SU-DHL-6 (cell line): ENCODE measurements around the gene CCDC9.
"Not testable (repeated sequence)": the region's sequence is repeated elsewhere in the genome, so short reads cannot be mapped to it uniquely, and the experiment has no call there.

Experiments
- H2AFZ ChIP-seq: fragments of 200-600 bp; sonication (generic); 2 replicates; pipeline ENCODE4 v1.6.1; 2014; ENCODE audit warnings: low read depth, mild to moderate bottlenecking, moderate library complexity, mixed read lengths, antibody characterized with exemption, low read length; ENCODE audit not compliant: severe bottlenecking
- H3F3A ChIP-seq: fragments of 200-600 bp; shearing (Covaris generic); 2 replicates; pipeline ENCODE4 v1.6.0; 2016; ENCODE audit warnings: antibody characterized with exemption, mild to moderate bottlenecking; ENCODE audit not compliant: insufficient read depth
- H3K27ac ChIP-seq: fragments of 200-600 bp; sonication (generic); 2 replicates; pipeline ENCODE4 v1.5.1; 2016; ENCODE audit warnings: low read depth, mild to moderate bottlenecking, low read length, moderate library complexity, mixed read lengths
- H3K27me3 ChIP-seq: fragments of 200-600 bp; sonication (generic), shearing (Covaris generic); 2 replicates; pipeline ENCODE4 v1.6.0; 2014; ENCODE audit warnings: mild to moderate bottlenecking, low read length
- H3K36me3 ChIP-seq: fragments of 200-600 bp; sonication (generic); 2 replicates; pipeline ENCODE4 v1.6.1; 2014; ENCODE audit warnings: mild to moderate bottlenecking, low read length, mixed read lengths
- H3K4me2 ChIP-seq: fragments of 300-600, 200-600 bp; shearing (Covaris generic), sonication (generic); 2 replicates; pipeline ENCODE4 v1.6.0; 2014; ENCODE audit warnings: low read length, low read depth, mild to moderate bottlenecking; ENCODE audit not compliant: poor library complexity, severe bottlenecking
- H3K4me3 ChIP-seq: fragments of 200-600 bp; sonication (generic); 2 replicates; pipeline ENCODE4 v1.5.1; 2014; ENCODE audit warnings: antibody characterized with exemption, low read length, mild to moderate bottlenecking, mixed read lengths; ENCODE audit not compliant: insufficient read depth, poor library complexity, severe bottlenecking
- H3K79me2 ChIP-seq: fragments of 200-600 bp; sonication (generic); 2 replicates; pipeline ENCODE4 v1.6.1; 2014; ENCODE audit warnings: mild to moderate bottlenecking, low read length, moderate library complexity; ENCODE audit not compliant: insufficient read depth
- H3K9ac ChIP-seq: fragments of 200-600 bp; sonication (generic); 2 replicates; pipeline ENCODE4 v1.7.0; 2014; ENCODE audit warnings: mild to moderate bottlenecking, low read length
- H3K9me2 ChIP-seq: fragments of 200-600 bp; sonication (generic); replicated peaks from 2 replicates; pipeline ENCODE4 v1.6.1; 2014; ENCODE audit warnings: low read length; ENCODE audit not compliant: insufficient read depth
- H3K9me3 ChIP-seq: fragments of 200-600 bp; sonication (generic); 2 replicates; pipeline ENCODE4 v1.6.1; 2014; ENCODE audit warnings: low read length, mixed read lengths; ENCODE audit not compliant: insufficient read depth
- H4K20me1 ChIP-seq: fragments of 200-600 bp; sonication (generic); 2 replicates; pipeline ENCODE4 v1.6.1; 2014; ENCODE audit warnings: low read depth, mild to moderate bottlenecking, antibody characterized with exemption, low read length, moderate library complexity, mixed read lengths
- CTCF ChIP-seq: fragments of 200-600 bp; sonication (generic); IDR thresholded peaks from one replicate; pipeline ENCODE4 v1.5.1; 2017; ENCODE audit warnings: antibody characterized with exemption, mild to moderate bottlenecking, low read length, moderate library complexity; ENCODE audit not compliant: insufficient read depth, poor library complexity, severe bottlenecking
- EZH2phosphoT487 ChIP-seq: fragments of 200-600 bp; sonication (generic), shearing (Covaris generic); conservative IDR thresholded peaks from 2 replicates; pipeline ENCODE4 v1.6.1; 2018; ENCODE audit warnings: mild to moderate bottlenecking, antibody characterized with exemption, low read length, moderate library complexity, mixed read lengths

Gene CCDC9

GRCh38 chr19:47284324-47284899 is 28.1 kb downstream of the CCDC9 start:
- Histone ChIP-seq H3K79me2 (no peaks in the 10 kb centered on the region), H3K9me3 (no peaks in the 10 kb centered on the region), H3K27me3 (no peaks in the 10 kb centered on the region), H4K20me1 (no peaks in the 10 kb centered on the region), H3K9ac (no peak overlapping the region), H3K4me2 (no peak overlapping the region), H3K36me3 (no peaks in the 10 kb centered on the region), H3K27ac (no peak overlapping the region), H3K9me2 (no peaks in the 10 kb centered on the region), H2AFZ (no peak overlapping the region), H3K4me3 (no peak overlapping the region), H3F3A (peaks cover 14% of the 10 kb centered on the region)
- TF ChIP-seq CTCF, result peak; percentile 81
- TF ChIP-seq EZH2phosphoT487, result no peak

- no peaks in the 10 kb centered on the region for H3K9me2 ChIP-seq
- H2AFZ ChIP-seq, result no peak overlapping the region
- no peaks in the 10 kb centered on the region for H3F3A ChIP-seq
- no peaks in the 10 kb centered on the region for H3K36me3 ChIP-seq
- TF ChIP-seq CTCF (peak; percentile 40), EZH2phosphoT487 (no peak)
- H3K4me2 ChIP-seq, result no peak overlapping the region
- no peaks in the 10 kb centered on the region for H4K20me1 ChIP-seq
- no peak overlapping the region for H3K27ac ChIP-seq
- H3K9ac ChIP-seq, result no peak overlapping the region
- H3K9me3 ChIP-seq, result no peaks in the 10 kb centered on the region
- H3K27me3 ChIP-seq, result no peaks in the 10 kb centered on the region
- no peak overlapping the region for H3K4me3 ChIP-seq
- no peaks in the 10 kb centered on the region for H3K79me2 ChIP-seq
Observed at GRCh38 chr19:47296036-47296435, 39.7 kb downstream of the CCDC9 start.

- H3K79me2 ChIP-seq, H3F3A ChIP-seq, H3K27me3 ChIP-seq, H3K9ac ChIP-seq, H2AFZ ChIP-seq, H3K36me3 ChIP-seq, H4K20me1 ChIP-seq, H3K9me2 ChIP-seq, H3K9me3 ChIP-seq, H3K27ac ChIP-seq, H3K4me3 ChIP-seq, H3K4me2 ChIP-seq: not testable (repeated sequence)
Observed at GRCh38 chr19:47300867-47301266, 44.5 kb downstream of the CCDC9 start.

- H3K27me3 ChIP-seq, result no peaks in the 10 kb centered on the region
- H3K36me3 ChIP-seq, result no peaks in the 10 kb centered on the region
- H3K9ac ChIP-seq, result no peak overlapping the region
- H4K20me1 ChIP-seq, result no peaks in the 10 kb centered on the region
- no peak for TF ChIP-seq CTCF
- TF ChIP-seq EZH2phosphoT487, result no peak
- no peaks in the 10 kb centered on the region for H3F3A ChIP-seq
- no peaks in the 10 kb centered on the region for H3K9me3 ChIP-seq
- H3K4me2 ChIP-seq, result no peak overlapping the region
- H3K27ac ChIP-seq, result no peak overlapping the region
- no peaks in the 10 kb centered on the region for H3K79me2 ChIP-seq
- H3K9me2 ChIP-seq, result no peaks in the 10 kb centered on the region
- no peak overlapping the region for H3K4me3 ChIP-seq
- no peak overlapping the region for H2AFZ ChIP-seq
Observed at GRCh38 chr19:47302249-47302648, 45.9 kb downstream of the CCDC9 start.
